ENCODE results near the gene ZSWIM4.

ZSWIM4 gene

DNA sequence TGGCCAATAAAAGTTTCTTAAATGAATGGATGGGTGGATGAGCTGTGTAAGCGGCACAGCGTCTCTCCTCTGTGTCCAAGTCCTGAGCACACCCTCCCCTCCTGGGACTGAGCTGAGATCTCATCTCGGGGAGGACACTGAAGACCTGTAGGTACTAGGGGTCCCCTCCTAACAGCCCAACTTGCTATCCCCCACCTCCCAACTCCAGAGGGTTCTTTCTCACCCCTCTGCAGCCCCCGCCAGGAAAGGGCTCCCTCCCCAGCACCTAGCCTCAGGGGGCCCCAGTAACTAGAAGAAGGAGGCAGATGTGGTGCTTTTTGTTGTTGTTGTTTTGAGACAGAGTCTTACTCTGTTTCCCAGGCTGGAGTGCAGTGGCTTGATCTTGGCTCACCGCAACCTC lies 80.6 kb downstream of the ZSWIM4 start:
- no peak for DNase-seq (ENCODE audit: low spot score)

DNA sequence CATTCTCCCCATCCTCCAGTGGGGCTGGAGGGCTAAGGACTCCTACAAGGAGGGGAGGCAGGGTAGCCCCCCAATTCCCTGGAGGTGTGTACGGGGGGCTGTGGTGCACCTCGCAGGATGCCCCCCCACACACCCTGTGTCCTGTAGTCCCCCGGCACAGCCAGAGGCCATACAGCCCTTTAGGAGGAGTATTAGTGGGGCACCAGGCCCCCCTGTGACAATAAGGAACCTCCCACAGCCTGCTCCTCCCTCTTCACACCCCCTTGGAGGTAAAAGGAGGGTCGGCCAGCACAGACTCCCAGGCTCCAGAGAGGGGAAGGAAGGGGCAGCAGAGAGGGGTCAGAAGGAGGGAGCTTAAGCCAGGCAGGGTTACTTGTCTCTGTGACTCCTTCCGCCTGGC lies 81.6 kb downstream of the ZSWIM4 start, which contains the start of gene NANOS3:
Gene NANOS3, plus strand, starts transcription at position 301 of the 400 bp plus-strand sequence. CDS start 115 bp downstream, outside the sequence.
- DNase-seq (ENCODE audit: low spot score): no peak

DNA sequence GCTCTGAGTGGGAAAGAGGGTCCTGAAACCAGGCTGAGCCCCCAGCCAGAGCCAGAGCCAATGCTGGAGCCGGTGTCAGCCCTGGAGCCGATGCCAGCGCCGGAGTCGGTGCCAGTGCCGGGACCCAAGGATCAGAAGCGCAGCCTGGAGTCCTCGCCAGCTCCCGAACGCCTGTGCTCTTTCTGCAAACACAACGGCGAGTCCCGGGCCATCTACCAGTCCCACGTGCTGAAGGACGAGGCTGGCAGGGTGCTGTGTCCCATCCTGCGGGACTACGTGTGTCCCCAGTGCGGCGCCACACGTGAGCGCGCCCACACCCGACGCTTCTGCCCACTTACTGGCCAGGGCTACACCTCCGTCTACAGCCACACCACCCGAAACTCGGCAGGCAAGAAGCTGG lies 82.1 kb downstream of the ZSWIM4 start:
- no peak for DNase-seq (ENCODE audit: low spot score)

DNA sequence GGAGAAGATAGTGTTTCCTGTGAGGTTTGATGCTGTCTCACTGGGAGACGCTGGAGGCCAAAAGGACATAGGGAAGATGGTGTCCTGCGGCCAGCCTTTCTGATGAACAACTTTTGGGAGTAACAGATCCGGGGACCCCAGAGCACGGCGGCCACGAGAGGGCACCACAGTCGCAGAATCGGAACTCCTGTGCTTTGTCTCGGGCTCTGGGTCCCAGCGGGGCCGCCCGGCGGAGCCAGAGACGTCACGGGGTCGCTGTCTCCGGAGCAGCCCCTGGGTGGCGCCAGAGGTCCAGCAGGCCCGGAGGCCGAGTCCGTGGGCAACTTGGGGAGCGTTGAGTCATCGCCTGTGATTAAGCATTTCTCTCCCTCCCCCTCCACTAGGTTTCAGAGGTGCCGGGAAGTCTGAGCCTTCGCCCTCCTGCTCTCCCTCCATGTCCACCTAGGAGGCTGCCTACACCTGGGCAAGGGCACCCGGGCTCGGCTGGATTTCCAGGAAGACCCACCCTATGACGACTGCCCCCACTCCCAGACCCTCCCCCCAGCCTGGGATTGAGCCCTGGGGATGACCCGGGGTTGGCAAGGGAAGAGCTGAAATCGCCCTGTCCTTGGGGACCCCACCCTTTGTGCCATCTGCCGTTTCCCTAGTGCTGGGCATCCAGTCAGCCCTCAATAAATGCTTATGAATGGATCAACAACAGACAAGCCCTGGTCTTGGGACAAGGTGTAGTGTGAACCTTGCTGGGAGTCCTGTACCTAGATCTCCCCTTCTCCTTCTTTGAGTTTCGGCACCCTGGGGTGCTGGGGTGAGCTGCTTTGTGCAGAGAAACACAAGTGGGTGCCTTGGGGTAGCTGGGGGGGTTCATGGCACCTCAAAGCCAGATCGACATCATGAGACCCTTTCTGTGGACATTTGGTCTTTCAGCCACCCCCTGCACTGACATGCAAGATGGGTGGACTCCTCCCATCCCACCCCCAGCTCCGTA lies 85.1 kb downstream of the ZSWIM4 start:
- DNase-seq (ENCODE audit: low spot score): peak; percentile 97

DNA sequence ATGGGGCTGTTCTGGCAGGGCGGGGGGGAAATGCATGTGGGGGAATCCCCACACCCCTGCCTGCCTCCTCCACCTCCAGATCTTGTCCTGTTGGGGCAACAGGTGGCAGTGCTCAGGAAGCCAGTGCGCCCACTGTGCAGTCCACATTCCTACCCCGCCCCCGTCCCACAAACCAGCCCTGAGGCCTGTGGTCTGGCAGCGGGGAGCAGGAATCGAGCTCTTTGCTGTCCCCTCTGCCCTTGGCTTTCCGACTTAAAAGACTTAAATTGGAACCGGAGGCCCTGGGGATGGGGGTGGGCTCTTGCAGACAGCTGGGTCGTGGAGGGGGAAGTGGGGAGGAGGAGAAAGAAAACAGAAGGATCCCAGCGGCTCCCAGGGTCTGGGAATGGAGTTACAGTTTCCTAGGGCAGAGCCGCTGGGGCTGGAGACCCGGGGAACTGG lies 86.0 kb downstream of the ZSWIM4 start:
- no peak for DNase-seq (ENCODE audit: low spot score)

Data from RKO (cell line).